Neural cell (in vitro differentiated cells): ENCODE data around the gene ISG20.

Source experiments
- CTCF ChIP-seq: fragments of 450-650 bp; IDR thresholded peaks from 2 replicates; pipeline ENCODE4 v1.5.1; 2014; ENCODE audit warnings: antibody characterized with exemption, mild to moderate bottlenecking, moderate library complexity; ENCODE audit not compliant: poor library complexity, severe bottlenecking
- EP300 ChIP-seq: fragments of 450-650 bp; conservative IDR thresholded peaks from 2 replicates; pipeline ENCODE4 v1.6.1; 2014; ENCODE audit warnings: antibody characterized with exemption, mild to moderate bottlenecking, moderate library complexity; ENCODE audit not compliant: poor library complexity, severe bottlenecking
- EZH2 ChIP-seq: fragments of 200-600, 300-800 bp; shearing (Covaris generic), sonication (generic); IDR thresholded peaks from 2 replicates; pipeline ENCODE4 v1.6.1; 2014; ENCODE audit warnings: antibody characterized with exemption, low read length, borderline replicate concordance, mild to moderate bottlenecking; ENCODE audit not compliant: insufficient read depth, poor library complexity, severe bottlenecking
- MXI1 ChIP-seq: fragments of 450-650 bp; conservative IDR thresholded peaks from 2 replicates; pipeline ENCODE4 v1.6.1; 2014; ENCODE audit warnings: antibody characterized with exemption, mild to moderate bottlenecking; ENCODE audit not compliant: poor library complexity, severe bottlenecking
- POLR2AphosphoS5 ChIP-seq: IDR thresholded peaks from 2 replicates; pipeline ENCODE4 v1.6.1; 2012
- SMC3 ChIP-seq: fragments of 450-650 bp; conservative IDR thresholded peaks from 2 replicates; pipeline ENCODE4 v1.6.1; 2014; ENCODE audit warnings: antibody characterized with exemption, mild to moderate bottlenecking, moderate library complexity; ENCODE audit not compliant: poor library complexity

DNA sequence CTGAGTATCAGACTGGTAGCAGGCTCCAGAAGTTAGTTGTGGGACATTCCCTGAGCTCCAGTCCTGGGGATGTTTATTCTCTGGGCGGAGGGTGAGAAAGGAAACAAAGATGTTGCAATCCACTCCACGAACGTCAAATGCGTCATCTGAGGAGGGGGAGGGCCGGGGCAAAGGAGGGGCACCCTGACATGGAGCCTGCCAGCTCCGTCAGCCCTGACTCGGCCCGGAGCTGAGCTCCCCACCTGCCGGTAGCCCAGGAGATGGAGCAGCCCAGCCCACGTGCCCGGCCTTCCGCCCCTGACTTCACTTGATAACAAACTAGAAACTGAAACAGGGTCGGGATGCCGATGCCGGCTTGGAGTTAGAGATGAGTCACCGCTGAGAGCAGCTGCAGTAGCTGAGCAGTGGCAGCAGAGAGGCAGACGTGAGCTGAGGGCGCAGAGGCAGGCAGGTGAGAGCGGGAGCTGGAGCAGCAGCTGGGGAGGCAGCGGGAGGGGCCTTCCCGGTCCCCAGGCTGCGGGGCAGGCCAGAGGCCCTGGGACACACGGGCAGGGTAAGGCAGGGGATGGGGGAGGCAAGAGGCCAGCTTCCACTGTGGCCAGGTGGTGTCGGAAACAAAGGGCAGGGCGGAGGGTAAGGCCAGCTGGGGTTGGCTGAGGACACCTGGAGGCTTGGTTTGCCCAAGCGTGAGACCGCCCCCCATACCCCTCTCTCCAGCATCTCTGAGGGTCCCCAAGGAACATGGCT lies at the start of gene ISG20:
- TF ChIP-seq POLR2AphosphoS5 (no peak), CTCF (no peak), EP300 (no peak), EZH2 (no peak), MXI1 (no peak), SMC3 (no peak)
